GM18858 (cell line): ENCODE measurements around the gene XAGE3.
"Not testable (repeated sequence)": the region's sequence is repeated elsewhere in the genome, so short reads cannot be mapped to it uniquely, and the experiment has no call there.

ENCODE experiments used
- ATAC-seq: cut with Tn5 transposase; IDR thresholded peaks from one replicate; pipeline ENCODE4 v1.9.1; 2021; ENCODE audit not compliant: unreplicated experiment

XAGE3 gene

GRCh38 chrX:52867610-52868348, at the start of gene XAGE3:
TSS of gene XAGE3 (minus strand) at chrX:52868083. CDS start at chrX:52867133, 950 bp downstream.
- no peak for ATAC-seq

- not testable (repeated sequence) for ATAC-seq
These were observed 46.8 kb upstream of the XAGE3 start for GRCh38 chrX:52914704-52915103.

- not testable (repeated sequence) for ATAC-seq
These were observed 45.8 kb upstream of the XAGE3 start for GRCh38 chrX:52913681-52914080.

- not testable (repeated sequence) for ATAC-seq
These were observed 41.6 kb upstream of the XAGE3 start for GRCh38 chrX:52909313-52909969.

GRCh38 chrX:52907900-52908299, 40.0 kb upstream of the XAGE3 start:
- ATAC-seq = not testable (repeated sequence)

GRCh38 chrX:52907137-52907536, 39.3 kb upstream of the XAGE3 start:
- not testable (repeated sequence) for ATAC-seq

GRCh38 chrX:52906072-52906471, 38.2 kb upstream of the XAGE3 start:
- not testable (repeated sequence) for ATAC-seq

- not testable (repeated sequence) for ATAC-seq
These were observed 37.6 kb upstream of the XAGE3 start for GRCh38 chrX:52905531-52905930.

GRCh38 chrX:52896855-52897709, 29.2 kb upstream of the XAGE3 start, which contains the start of gene FAM156B:
TSS of gene FAM156B (plus strand) at chrX:52897330. CDS start at chrX:52907226, 9,896 bp downstream.
- ATAC-seq = peak; percentile 70

- ATAC-seq = not testable (repeated sequence)
These were observed 28.6 kb upstream of the XAGE3 start for GRCh38 chrX:52896438-52896837.

- ATAC-seq = not testable (repeated sequence)
These were observed 20.2 kb upstream of the XAGE3 start for GRCh38 chrX:52888090-52888489.

GRCh38 chrX:52887459-52887858, 19.6 kb upstream of the XAGE3 start:
- not testable (repeated sequence) for ATAC-seq

- not testable (repeated sequence) for ATAC-seq
These were observed 8.5 kb upstream of the XAGE3 start for GRCh38 chrX:52876386-52876785.

GRCh38 chrX:52875436-52875835, 7.6 kb upstream of the XAGE3 start:
- ATAC-seq = not testable (repeated sequence)

- no peak for ATAC-seq
These were observed 6.8 kb upstream of the XAGE3 start for GRCh38 chrX:52874661-52875060.

- not testable (repeated sequence) for ATAC-seq
These were observed 5.9 kb upstream of the XAGE3 start for GRCh38 chrX:52873825-52874224.

- ATAC-seq = no peak
These were observed 2.2 kb upstream of the XAGE3 start for GRCh38 chrX:52870046-52870445.

GRCh38 chrX:52865343-52865998, 2.4 kb downstream of the XAGE3 start:
- no peak for ATAC-seq

- not testable (repeated sequence) for ATAC-seq
These were observed 10.8 kb downstream of the XAGE3 start for GRCh38 chrX:52856991-52857525.

GRCh38 chrX:52852110-52852860, 15.6 kb downstream of the XAGE3 start:
- ATAC-seq = no peak
